Measurements from ENCODE around the gene LYPLA2.
"Not testable (repeated sequence)": the region's sequence is repeated elsewhere in the genome, so short reads cannot be mapped to it uniquely, and the experiment has no call there.

The LYPLA2 gene

DNA sequence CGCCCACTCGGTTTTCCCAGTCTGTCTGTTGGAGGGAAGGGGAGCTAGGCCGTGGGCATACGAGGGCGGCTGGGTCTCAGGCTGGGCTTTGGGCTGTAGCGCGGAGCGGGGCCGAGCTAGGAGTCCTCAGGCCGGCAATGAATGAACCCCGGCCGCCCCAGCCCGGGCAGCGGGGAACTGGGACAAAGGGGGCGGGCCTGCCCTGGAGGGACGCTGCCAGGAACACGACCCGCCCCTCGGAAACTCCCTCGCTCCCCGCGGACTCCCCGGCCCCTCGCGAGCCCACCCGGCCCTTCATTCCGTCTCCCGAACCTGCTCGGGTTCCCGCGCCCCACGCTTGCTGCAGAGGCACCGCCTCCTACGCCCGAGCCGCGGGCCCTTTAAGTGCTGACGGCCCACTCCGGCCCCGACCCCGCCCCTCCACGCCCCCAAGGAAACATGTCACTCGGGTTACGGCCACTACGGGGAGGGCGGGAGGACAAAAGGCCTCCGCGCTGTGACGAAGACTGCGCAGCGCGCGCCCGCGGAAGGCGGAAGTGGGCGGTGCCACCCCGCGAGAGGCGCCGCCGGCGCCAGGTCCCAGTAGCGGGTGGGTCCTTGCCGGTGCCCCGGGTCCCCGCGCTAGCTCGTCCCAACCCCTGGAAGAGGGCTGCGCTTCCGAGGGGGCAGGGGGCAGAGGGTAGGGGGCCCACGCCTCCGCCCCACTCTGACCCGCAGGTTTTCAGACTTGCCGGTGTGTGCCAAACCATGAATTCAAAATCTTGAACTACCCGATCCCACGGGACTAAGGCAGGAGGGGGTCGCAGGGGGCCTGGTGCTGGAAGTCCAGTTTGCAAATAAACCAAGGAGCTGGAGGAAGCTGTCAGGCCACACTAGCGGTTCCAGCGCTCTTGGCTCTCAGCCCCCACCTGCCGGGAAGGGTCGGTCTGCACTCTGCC is 9.7 kb downstream of the LYPLA2 start, which contains the start of gene GALE:
TSS of gene GALE (minus strand) at position 355 of the 938 bp plus-strand sequence. CDS start 1,747 bp downstream, outside the sequence.
- DNase-seq (ENCODE audit: low read depth), result peak; percentile 74
- TF ChIP-seq, protein P1, sequence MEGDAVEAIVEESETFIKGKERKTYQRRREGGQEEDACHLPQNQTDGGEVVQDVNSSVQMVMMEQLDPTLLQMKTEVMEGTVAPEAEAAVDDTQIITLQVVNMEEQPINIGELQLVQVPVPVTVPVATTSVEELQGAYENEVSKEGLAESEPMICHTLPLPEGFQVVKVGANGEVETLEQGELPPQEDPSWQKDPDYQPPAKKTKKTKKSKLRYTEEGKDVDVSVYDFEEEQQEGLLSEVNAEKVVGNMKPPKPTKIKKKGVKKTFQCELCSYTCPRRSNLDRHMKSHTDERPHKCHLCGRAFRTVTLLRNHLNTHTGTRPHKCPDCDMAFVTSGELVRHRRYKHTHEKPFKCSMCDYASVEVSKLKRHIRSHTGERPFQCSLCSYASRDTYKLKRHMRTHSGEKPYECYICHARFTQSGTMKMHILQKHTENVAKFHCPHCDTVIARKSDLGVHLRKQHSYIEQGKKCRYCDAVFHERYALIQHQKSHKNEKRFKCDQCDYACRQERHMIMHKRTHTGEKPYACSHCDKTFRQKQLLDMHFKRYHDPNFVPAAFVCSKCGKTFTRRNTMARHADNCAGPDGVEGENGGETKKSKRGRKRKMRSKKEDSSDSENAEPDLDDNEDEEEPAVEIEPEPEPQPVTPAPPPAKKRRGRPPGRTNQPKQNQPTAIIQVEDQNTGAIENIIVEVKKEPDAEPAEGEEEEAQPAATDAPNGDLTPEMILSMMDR (IDR thresholded peaks at IDR 0.05; ENCODE audit: low read depth, low read length, missing control alignments), result no peak
- in situ Hi-C loops (cut with HindIII; ENCODE audit: low sequenced_read_pairs), result no loop called here
- peak within 1 kb of the TSS; percentile 69 for H3K4me3 ChIP-seq (ENCODE audit: low read depth, low read length)

DNA sequence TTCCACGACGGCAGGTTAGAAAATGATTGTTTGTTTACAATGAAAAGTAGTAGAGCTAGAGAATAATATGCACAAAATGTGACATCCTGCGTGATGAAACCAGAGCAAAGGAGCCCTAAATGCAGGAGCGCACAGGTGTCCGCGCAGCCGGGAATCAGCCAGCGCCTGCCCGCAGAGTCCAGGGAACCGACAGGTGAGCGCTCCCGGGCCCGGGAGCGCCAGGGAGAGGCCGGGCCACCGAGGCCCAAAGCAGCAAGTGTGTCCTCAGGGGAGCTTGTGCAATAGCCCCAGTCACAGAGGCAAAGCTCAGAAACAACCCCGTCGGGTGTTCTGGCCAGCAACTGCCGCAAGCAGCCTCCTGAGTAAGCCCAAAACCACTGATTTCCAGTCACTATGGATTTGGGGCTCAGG is 10.4 kb downstream of the LYPLA2 start:
- TF ChIP-seq, protein P1 (IDR thresholded peaks at IDR 0.05; ENCODE audit: low read depth, low read length, missing control alignments), result no peak
- in situ Hi-C loops (cut with HindIII; ENCODE audit: low sequenced_read_pairs), result no loop called here
- DNase-seq (ENCODE audit: low read depth), result no peak
- peak overlapping the region; percentile 69 for H3K4me3 ChIP-seq (ENCODE audit: low read depth, low read length)

DNA sequence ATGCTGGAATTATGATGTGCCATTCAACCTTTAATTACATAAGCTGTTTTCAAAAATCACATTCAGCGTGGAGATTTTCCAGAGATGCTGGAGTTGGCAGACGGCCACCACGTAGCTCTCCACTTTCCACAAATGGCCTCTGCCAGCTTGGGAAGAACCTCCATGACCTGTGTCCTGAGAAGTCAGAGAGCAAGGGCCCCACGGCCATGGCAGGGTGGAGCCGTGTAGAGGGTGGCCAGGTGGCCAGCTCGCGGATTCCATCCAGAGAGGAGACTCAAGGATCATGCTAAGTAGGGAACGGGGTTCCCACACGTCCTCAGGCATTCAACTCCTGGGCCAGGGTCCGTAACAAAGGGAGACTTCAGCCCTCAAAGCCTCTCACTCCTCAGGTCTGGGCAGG is 10.9 kb downstream of the LYPLA2 start:
- no peak for DNase-seq (ENCODE audit: low read depth)
- no peak overlapping the region for H3K4me3 ChIP-seq (ENCODE audit: low read depth, low read length)
- TF ChIP-seq, protein P1 (IDR thresholded peaks at IDR 0.05; ENCODE audit: low read depth, low read length, missing control alignments), result no peak
- in situ Hi-C loops (cut with HindIII; ENCODE audit: low sequenced_read_pairs), result no loop called here

DNA sequence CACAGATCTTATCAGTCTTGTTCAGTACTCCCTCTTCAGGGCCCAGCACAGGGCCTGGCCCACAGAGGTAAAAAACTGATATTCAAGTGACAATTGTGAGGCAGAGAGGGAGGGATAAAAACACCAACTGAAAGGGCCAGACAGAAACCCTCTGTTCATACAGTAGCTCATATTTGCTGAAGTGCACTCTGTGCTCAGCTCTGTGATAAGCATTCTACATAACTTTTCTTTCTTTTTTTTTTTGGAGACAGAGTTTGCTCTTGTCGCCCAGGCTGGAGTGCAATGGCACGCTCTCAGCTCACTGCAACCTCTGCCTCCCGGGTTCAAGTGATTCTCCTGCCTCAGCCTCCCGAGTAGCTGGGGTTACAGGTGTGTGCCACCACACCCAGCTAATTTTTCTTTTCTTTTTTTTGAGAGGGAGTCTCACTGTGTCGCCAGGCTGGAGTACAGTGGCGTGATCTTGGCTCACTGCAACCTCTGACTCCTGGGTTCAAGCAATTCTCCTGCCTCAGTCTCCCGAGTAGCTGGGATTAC is 11.9 kb downstream of the LYPLA2 start:
- H3K4me3 ChIP-seq (ENCODE audit: low read depth, low read length); in situ Hi-C loops (cut with HindIII; ENCODE audit: low sequenced_read_pairs); DNase-seq (ENCODE audit: low read depth): not testable (repeated sequence)

DNA sequence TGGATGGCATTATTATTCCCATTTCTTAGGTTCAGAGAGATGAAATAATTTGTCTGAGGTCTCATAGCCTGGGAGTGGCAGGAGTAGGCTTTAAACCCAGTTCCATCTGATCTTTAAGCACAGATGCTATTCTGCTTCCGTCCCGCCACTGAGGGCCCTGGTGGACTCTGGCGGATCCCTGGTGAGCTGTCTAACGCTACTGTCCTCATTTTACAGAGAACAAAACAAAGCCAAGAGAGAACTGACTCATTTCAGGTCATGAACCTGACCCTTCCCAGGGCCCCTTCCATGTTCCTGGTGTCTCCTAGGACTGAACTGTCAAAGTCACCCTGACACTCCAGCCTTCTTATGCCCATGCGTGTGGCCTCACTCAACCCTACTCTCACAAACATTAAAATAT is 12.7 kb downstream of the LYPLA2 start:
- TF ChIP-seq, protein P1 (IDR thresholded peaks at IDR 0.05; ENCODE audit: low read depth, low read length, missing control alignments), result no peak
- H3K4me3 ChIP-seq (ENCODE audit: low read depth, low read length), result no peak overlapping the region
- DNase-seq (ENCODE audit: low read depth), result no peak
- in situ Hi-C loops (cut with HindIII; ENCODE audit: low sequenced_read_pairs), result no loop called here

DNA sequence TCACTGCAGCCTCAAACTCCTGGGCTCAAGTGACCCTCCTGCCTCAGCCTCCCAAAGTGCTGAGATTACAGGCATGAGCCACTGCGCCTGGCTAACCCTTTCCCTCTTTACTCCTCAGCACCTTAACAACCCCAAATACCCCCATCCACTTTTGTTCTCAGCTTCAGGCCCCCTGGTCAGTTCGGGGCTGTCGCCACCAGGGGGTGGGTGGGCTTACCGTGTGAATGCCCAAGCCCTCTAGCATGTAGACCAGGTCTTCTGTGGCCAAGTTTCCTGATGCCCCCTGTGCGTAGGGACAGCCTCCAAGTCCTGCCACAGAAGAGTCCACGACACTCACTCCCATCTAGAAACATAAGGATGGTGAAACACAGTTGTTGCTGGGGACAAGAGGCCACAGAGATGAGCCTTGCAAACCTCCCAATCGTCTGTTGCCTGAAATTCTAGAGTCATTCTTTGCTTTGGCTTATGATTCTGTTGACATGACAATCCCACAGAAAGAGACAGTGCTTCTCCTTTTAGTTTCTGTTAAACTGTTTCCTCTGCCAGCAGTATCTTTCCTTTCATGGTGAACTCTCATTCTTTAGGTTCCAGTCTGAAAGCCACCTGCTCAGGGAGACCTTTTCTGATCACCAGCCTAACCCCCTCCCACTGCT is 13.4 kb downstream of the LYPLA2 start:
- TF ChIP-seq, protein P1 (IDR thresholded peaks at IDR 0.05; ENCODE audit: low read depth, low read length, missing control alignments), result no peak
- DNase-seq (ENCODE audit: low read depth), result no peak
- in situ Hi-C loops (cut with HindIII; ENCODE audit: low sequenced_read_pairs), result no loop called here
- no peak overlapping the region for H3K4me3 ChIP-seq (ENCODE audit: low read depth, low read length)
